ENCODE measurements around the gene KLF3. TPM values are rescaled to one million over a fixed set of nuclear protein-coding genes. Genes with fewer than 3 reads are reported as not detected.
A peak's percentile ranks its signal among the peaks of the same experiment; 100 is the strongest.
"Not testable (repeated sequence)": the region's sequence is repeated elsewhere in the genome, so short reads cannot be mapped to it uniquely, and the experiment has no call there.

Gene KLF3
- 10 to 100 TPM; 30.8 to 46.4 (median 38.3) TPM for polyA plus RNA-seq (ENCODE audit: insufficient read length in 10 of 10)
- long read RNA-seq, donor 1, full-length matches to known transcripts = 7 of 33 reads
- long read RNA-seq, donor 1, partial matches to known transcripts = 26 of 33 reads
- long read RNA-seq, donor 1, other reads (novel, unspliced or antisense) = 0 of 33 reads
- long read RNA-seq, donor 2, full-length matches to known transcripts = 3 of 3 reads
- long read RNA-seq, donor 2, partial matches to known transcripts = 0 of 3 reads
- long read RNA-seq, donor 2, other reads (novel, unspliced or antisense) = 0 of 3 reads
- long read RNA-seq, donor 3 = 0 reads
- long read RNA-seq, donor 4, full-length matches to known transcripts = 5 of 5 reads
- long read RNA-seq, donor 4, partial matches to known transcripts = 0 of 5 reads
- long read RNA-seq, donor 4, other reads (novel, unspliced or antisense) = 0 of 5 reads
- long read RNA-seq, donor 5, full-length matches to known transcripts = 11 of 33 reads
- long read RNA-seq, donor 5, partial matches to known transcripts = 22 of 33 reads
- long read RNA-seq, donor 5, other reads (novel, unspliced or antisense) = 0 of 33 reads
- long read RNA-seq, donor 6, full-length matches to known transcripts = 5 of 46 reads
- long read RNA-seq, donor 6, partial matches to known transcripts = 41 of 46 reads
- long read RNA-seq, donor 6, other reads (novel, unspliced or antisense) = 0 of 46 reads
- long read RNA-seq, donor 7, full-length matches to known transcripts = 3 of 3 reads
- long read RNA-seq, donor 7, partial matches to known transcripts = 0 of 3 reads
- long read RNA-seq, donor 7, other reads (novel, unspliced or antisense) = 0 of 3 reads
- long read RNA-seq, donor 8, full-length matches to known transcripts = 3 of 3 reads
- long read RNA-seq, donor 8, partial matches to known transcripts = 0 of 3 reads
- long read RNA-seq, donor 8, other reads (novel, unspliced or antisense) = 0 of 3 reads
- long read RNA-seq, donor 9, full-length matches to known transcripts = 1 of 1 reads
- long read RNA-seq, donor 9, partial matches to known transcripts = 0 of 1 reads
- long read RNA-seq, donor 9, other reads (novel, unspliced or antisense) = 0 of 1 reads

- DNase-seq = peak; percentile 89 to 95 (median 89)
Measured at GRCh38 chr4:38663801-38664705, at the start of gene KLF3. Gene KLF3 (plus strand): TSS chr4:38664199. CDS start chr4:38680626, 16,427 bp downstream.

- DNase-seq = no peak
Measured at GRCh38 chr4:38614231-38614630, 49.8 kb upstream of the KLF3 start.

GRCh38 chr4:38615847-38616246 is 48.2 kb upstream of the KLF3 start:
- no peak for DNase-seq

GRCh38 chr4:38618505-38618904 is 45.5 kb upstream of the KLF3 start:
- no peak for DNase-seq

- DNase-seq = no peak
Measured at GRCh38 chr4:38619316-38619715, 44.7 kb upstream of the KLF3 start.

- DNase-seq = no peak
Measured at GRCh38 chr4:38620065-38620464, 43.9 kb upstream of the KLF3 start.

- no peak for DNase-seq
Measured at GRCh38 chr4:38620527-38621027, 43.4 kb upstream of the KLF3 start.

GRCh38 chr4:38621028-38621684 is 42.8 kb upstream of the KLF3 start:
- DNase-seq = no peak

- no peak for DNase-seq
Measured at GRCh38 chr4:38621831-38622230, 42.2 kb upstream of the KLF3 start.

GRCh38 chr4:38622340-38622739 is 41.7 kb upstream of the KLF3 start:
- not testable (repeated sequence) for DNase-seq

- DNase-seq = no peak
Measured at GRCh38 chr4:38623260-38623659, 40.7 kb upstream of the KLF3 start.

- no peak for DNase-seq
Measured at GRCh38 chr4:38624311-38624710, 39.7 kb upstream of the KLF3 start.

GRCh38 chr4:38625508-38625907 is 38.5 kb upstream of the KLF3 start:
- DNase-seq = no peak

- not testable (repeated sequence) for DNase-seq
Measured at GRCh38 chr4:38626901-38627444, 37.0 kb upstream of the KLF3 start.

- no peak for DNase-seq
Measured at GRCh38 chr4:38630519-38630918, 33.5 kb upstream of the KLF3 start.

GRCh38 chr4:38634047-38634759 is 29.8 kb upstream of the KLF3 start:
- peak in 2 of 3 donors; percentile 11 to 67 for DNase-seq

- DNase-seq = no peak
Measured at GRCh38 chr4:38639242-38639641, 24.8 kb upstream of the KLF3 start.

- no peak for DNase-seq
Measured at GRCh38 chr4:38641811-38642210, 22.2 kb upstream of the KLF3 start.

GRCh38 chr4:38644201-38644600 is 19.8 kb upstream of the KLF3 start:
- no peak for DNase-seq
